PFSK-1 (cell line): ENCODE results near the gene MCOLN1.

Experiments
- FOXP2 ChIP-seq: optimal IDR thresholded peaks from 2 replicates; pipeline ENCODE3; 2011; ENCODE audit warnings: borderline replicate concordance, control low read depth, inconsistent platforms; ENCODE audit not compliant: insufficient read depth; ENCODE audit errors: extremely low read length, extremely low read depth
- POLR2AphosphoS5 ChIP-seq: IDR thresholded peaks from 2 replicates; pipeline ENCODE4 v1.6.1; 2012; ENCODE audit warnings: low read depth, mild to moderate bottlenecking, control low read depth, low read length, moderate library complexity
- SIN3A ChIP-seq: IDR thresholded peaks from 2 replicates; pipeline ENCODE4 v1.6.1; 2012; ENCODE audit warnings: mild to moderate bottlenecking, low read length, moderate library complexity, borderline replicate concordance; ENCODE audit not compliant: insufficient read depth
- TAF1 ChIP-seq: IDR thresholded peaks from 2 replicates; pipeline ENCODE4 v1.6.1; 2012; ENCODE audit warnings: low read length, control low read depth, borderline replicate concordance; ENCODE audit not compliant: insufficient read depth
- TF ChIP-seq, protein P1 (sequence below), 2 experiments: IDR thresholded peaks; 2 replicates each; pipeline versions ENCODE4 v1.6.1 to v1.8.0; 2011 to 2012; ENCODE audit warnings: low read depth in 2 of 2, low read length in 2 of 2, control low read depth in 1 of 2, inconsistent platforms in 1 of 2, mild to moderate bottlenecking in 1 of 2, moderate library complexity in 1 of 2; ENCODE audit not compliant: insufficient read depth in 1 of 2

Gene MCOLN1

DNA sequence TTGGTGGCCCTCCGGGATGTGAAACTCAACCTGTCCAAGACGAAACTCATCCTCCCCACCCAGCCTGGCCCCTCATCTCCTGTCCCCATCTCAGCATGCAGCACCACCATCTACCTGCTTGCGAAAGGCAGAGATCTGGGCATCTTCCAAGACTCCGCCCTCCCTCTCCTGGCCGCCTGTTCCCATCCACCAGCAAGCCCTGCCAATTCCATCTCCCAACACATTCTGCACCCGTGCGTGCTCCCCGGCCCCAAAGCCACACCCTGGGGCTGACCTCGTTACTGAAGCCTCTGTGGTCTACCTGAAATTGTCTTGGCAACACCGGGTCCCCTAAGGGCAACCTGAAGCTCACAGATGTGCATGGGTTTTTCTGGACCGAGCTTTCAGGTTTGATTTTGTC, 60.0 kb downstream of the MCOLN1 start:
- no peak for TF ChIP-seq FOXP2
- TF ChIP-seq POLR2AphosphoS5 = no peak
- TF ChIP-seq SIN3A = no peak
- TF ChIP-seq, protein P1, sequence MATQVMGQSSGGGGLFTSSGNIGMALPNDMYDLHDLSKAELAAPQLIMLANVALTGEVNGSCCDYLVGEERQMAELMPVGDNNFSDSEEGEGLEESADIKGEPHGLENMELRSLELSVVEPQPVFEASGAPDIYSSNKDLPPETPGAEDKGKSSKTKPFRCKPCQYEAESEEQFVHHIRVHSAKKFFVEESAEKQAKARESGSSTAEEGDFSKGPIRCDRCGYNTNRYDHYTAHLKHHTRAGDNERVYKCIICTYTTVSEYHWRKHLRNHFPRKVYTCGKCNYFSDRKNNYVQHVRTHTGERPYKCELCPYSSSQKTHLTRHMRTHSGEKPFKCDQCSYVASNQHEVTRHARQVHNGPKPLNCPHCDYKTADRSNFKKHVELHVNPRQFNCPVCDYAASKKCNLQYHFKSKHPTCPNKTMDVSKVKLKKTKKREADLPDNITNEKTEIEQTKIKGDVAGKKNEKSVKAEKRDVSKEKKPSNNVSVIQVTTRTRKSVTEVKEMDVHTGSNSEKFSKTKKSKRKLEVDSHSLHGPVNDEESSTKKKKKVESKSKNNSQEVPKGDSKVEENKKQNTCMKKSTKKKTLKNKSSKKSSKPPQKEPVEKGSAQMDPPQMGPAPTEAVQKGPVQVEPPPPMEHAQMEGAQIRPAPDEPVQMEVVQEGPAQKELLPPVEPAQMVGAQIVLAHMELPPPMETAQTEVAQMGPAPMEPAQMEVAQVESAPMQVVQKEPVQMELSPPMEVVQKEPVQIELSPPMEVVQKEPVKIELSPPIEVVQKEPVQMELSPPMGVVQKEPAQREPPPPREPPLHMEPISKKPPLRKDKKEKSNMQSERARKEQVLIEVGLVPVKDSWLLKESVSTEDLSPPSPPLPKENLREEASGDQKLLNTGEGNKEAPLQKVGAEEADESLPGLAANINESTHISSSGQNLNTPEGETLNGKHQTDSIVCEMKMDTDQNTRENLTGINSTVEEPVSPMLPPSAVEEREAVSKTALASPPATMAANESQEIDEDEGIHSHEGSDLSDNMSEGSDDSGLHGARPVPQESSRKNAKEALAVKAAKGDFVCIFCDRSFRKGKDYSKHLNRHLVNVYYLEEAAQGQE (IDR thresholded peaks at IDR 0.05; ENCODE audit: insufficient read depth in 1 of 2, low read depth in 2 of 2, low read length in 2 of 2) = no peak
- no peak for TF ChIP-seq TAF1
